Cerebellar cortex (tissue), 1 donor: Measurements from ENCODE around the gene EYS.
A peak's percentile ranks its signal among the peaks of the same experiment; 100 is the strongest.
"Not testable (repeated sequence)": the region's sequence is repeated elsewhere in the genome, so short reads cannot be mapped to it uniquely, and the experiment has no call there.

Source experiments
- DNase-seq: peaks from one replicate; pipeline ENCODE4 v3.0.0-alpha.2; 2015; ENCODE audit warnings: low spot score

Gene EYS

DNA sequence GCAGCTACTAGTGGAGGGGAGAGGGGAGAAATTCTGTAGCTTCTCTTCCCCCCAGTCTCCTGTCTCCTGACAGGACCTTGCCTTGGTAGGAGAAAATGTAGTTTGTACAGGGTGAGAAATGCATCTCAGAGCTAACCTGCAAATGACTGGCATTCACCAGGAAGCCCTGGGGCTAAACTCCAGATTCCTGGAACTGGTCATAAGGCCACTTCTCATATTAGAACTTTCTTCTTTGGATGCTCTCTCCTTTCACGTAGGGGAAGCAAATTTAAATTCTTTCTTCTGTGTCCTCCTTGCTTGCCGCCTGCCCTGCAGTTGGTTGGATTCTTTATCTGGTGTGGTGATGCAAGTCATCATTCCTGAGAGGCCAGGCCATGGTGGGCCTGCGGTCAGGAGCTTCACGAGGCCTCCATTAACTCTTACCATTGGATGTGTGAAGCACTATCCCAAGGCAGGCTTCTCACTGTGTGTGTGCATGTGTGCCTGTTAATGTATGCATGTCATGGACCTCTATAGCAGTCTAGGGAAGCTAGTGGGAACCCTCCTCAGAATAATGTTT lies 1889.5 kb downstream of the EYS start:
- no peak for DNase-seq

DNA sequence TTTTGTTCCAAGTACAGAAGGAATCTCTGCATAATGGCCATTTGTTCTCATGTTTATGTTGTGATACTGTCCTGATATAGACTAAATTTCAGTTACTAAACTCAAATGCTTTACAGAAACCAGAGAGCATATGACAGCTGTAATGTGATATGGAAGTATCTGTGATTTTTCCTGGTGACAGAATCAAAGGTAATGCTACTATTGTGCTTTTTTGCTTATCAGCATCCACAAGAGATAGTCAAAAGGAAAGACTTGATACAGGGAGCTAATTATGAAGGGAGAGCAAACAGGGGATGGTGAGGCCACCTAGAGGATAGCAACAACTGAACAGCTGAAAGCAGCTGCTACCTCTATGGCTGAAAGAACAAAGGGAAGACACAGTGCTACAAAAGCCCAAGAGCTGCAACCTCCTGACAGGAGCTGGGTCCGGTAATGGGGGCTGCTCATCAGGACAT lies 1890.0 kb downstream of the EYS start:
- DNase-seq: no peak

DNA sequence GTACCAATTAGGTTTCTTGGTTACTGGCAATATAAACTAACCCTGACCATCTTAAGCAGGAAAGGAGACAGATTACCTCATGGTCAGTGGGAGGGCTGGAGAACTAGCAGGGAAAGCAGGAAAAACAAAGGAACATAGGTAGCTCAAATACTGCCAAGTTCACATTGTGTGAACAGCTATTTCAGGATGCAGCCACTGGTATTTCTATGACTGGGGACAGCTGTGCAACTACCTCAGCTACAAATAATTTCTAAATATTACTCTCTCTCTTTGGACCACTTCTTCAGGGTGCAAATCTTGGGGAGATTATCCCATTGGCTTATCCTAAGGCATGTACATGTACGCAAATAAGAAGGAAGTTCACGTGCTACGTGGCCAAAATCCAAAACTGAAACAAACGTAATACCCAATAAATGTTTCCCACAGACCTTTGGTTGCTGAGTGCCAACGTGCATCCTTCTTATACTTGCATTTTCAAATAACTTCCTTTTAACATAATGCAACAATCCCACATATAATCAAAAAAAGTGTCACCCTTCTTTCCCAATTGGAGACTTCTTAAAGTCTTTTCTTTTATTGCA lies 1890.5 kb downstream of the EYS start:
- no peak for DNase-seq

DNA sequence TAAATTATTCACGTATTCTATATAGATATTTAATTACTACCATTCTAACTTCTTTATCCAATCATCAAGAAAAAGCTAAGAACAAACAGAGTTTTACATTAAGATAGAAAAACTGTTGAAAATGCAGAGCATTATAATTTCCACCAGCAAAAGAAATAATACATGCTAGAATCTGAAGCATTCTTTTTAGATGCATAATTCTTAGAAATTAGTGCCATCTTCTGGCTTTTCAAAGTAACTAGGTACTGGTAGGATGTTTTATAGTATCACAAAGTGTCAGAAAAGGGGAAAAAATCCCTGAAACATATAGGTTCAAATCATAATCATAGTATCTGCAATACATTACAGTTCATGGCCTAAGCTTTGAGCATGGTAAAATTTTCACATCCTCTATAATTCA lies 1892.6 kb downstream of the EYS start:
- DNase-seq: no peak

DNA sequence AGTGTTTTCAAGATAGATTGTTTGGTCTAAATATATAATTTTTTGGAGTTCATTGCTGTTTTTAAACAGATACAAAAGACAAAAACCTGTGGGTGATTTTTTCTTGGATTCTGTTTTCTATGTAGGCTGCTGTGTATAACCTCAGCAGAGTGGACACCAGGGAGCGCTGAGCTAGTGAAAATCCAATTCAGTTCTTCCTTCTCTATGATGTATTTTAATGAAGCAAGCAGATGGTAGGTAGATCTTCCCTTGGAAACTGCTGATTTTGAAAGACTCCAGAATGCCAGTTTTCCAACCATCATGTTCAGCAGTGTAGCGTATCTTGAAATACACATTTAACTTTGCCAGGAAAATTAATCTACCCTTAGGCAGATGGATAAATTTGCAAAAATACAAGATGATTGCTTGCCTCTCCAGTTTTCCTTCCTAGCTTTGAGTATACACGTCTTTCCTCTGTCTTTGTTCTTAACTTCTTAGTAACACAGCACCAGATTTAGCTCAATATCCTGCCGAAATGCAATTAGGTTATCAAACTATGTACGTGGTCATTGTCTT lies 1893.4 kb downstream of the EYS start:
- DNase-seq: no peak

DNA sequence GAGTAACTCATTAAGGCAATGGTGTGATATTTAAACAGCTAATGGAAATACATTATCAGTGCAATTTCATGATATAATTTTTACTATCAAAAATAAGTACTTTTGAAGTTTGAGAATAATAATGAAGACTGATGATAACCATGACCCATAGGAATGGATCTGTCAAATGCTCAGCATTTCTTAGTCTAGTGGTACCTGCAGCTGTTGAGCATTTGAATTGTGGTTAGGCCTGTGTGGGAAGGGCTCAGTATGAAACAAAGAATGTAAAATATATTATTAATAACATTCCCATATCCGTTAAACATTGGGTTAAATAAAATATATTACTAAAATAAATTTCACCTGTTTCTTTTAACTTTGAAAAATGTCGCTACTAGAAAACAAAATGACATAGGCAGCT lies 1898.5 kb downstream of the EYS start:
- no peak for DNase-seq

DNA sequence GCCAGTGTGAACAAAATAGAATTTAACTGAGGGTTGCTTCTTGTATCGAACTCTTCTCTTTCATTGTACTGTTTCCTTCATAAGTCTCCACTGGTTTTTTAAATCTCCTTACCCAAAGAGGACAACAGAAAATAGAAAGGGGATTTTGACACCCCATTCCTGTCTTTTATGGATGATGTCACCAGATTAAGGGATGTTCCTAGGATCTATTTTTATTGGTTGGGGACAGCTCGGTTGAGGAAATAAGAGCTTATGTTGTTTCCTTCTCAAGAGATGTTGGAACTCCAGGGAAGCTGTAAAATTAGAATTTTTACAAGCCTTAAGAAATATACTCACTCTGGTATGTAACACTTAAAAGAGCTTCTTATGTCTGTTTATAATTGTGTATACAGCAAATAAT lies 1900.0 kb downstream of the EYS start:
- no peak for DNase-seq

DNA sequence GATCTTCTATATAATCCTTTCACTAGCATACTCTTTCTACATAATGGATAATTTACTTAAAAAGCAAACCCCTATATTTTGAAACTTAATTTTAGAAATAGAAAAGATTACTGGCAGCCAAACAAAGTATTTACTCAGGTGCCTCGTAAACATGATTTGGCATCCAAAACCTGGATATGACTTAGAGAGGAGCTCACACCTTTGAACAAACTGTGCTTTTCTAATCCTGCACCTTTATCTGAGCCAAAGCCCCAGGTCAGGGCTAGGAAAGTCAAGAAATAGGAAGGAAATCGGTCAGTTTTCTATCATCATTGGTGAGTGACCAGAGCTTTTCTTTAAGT lies 1900.5 kb downstream of the EYS start:
- DNase-seq: no peak

DNA sequence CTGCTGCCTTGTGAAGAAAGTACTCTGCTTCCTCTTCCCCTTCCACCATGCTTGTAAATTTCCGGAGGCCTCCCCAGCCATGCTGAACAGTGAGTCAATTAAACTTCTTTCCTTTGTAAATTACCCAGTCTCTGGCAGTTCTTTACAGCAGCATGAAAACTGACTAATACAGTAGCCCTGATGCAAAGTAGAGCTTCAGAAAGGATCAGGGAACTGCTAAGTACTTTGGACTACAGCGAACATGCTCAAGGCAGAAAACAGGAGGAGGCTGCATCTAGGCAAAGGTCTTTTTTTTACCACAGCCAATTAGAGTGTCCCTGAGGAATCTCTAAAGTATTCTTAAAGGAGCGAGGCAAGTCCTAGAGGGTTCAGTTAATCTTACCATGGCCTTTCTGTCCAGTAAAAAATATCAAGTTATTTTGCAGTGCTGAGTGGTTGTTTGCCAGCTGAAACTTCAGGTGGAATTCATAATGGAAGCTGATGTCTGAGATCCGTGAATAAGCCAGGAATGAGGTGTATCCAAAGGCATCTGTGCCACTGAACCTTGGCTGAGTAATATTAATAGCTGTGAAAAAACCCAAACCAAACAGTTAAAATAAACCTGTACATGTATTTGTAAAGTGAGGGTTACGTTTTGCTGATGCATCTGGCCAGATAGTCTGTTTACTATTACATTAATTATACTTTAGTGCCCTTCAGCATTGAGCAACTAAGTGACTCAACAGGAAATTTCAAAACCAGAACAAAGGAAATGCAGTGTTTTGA lies 1901.0 kb downstream of the EYS start:
- no peak for DNase-seq

DNA sequence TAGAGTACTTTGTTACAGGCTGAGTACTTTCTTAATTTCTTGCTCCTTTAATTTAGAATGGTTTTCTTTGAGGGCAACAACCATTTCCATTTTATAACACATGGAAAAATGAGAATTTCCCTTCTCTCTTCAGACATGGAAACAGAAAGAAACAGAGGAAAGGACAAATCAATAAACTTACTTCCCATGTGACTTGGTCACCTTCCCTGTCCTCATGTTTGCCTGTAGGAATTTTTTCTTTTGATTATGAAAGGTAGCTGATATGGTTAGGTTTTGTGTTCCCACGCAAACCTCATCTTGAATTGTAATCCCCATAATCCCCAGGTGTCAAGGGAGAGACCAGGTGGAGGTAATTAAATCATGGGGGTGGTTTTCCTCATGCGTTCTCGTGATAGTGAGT lies 1901.7 kb downstream of the EYS start:
- DNase-seq: no peak

DNA sequence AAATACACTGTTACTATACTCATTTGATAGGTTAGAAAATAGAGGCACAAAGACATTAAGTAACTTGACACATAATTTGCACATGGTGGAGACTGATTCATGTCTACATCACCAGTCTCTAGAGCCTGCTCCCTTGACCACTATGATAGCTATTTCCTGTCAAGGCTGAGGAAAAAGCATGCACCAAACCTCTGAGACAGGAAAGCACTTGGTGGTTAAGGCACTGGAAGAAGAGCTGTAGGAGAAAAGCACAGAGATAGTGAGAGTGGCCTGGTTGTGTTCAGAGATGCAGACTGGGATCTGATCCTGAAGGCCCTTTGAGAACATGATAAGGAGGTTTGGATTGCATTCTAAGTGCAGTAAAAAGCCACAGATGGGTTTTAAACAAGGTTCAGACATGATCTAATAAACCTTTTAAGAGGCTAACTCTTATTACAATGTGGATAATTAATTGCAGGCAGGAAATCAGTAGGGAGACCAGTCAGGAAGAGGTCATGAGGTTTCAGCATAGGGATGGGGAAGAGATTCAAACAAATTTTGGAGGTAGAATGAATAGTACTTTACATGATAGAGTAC lies 1902.6 kb downstream of the EYS start:
- DNase-seq: no peak

DNA sequence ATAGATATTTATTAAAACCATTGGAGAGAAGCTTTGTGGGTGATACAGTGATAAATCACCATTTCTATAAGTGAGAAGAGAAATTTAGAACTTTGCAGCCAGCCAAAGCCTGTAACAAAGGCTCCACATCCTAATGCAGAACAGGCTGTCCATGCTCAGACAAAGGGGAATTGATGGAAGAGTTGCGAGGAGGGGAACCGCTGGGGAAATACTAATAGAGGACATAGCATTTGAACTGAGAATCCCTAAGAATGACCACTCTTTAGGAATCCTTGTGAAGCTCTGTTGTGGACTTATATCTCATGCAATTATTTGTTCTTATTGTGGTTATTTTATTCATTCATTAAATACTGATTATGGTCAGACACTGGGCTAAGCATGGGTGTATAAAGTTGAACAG lies 1903.7 kb downstream of the EYS start:
- no peak for DNase-seq

DNA sequence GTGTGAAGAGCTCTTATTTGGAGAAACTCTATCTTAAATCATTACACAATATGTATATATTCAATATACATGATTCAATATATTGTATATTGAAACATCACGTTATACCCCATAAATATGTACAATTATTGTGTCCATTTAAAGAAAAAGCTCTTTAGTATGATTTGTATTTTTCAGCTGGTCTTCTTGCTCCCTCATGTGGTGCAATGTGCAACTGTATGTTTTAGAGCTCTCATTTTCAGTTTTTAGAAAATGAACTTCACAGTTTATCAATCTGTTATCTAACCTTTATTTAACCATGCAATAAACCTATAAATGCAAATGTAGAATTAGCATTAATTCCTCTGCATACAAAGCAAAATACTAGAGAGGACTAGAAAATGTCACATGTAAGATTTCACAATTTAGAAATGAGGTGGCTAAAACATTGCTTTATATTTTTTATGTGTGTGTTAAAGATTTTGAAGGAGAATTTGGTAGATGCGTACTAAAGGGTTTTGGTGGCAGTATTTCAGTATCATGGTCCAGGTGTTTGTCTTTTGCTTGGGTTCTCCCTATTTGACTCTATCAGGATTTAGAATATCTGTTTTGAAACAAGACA lies 1904.3 kb downstream of the EYS start:
- DNase-seq: peak; percentile 5

DNA sequence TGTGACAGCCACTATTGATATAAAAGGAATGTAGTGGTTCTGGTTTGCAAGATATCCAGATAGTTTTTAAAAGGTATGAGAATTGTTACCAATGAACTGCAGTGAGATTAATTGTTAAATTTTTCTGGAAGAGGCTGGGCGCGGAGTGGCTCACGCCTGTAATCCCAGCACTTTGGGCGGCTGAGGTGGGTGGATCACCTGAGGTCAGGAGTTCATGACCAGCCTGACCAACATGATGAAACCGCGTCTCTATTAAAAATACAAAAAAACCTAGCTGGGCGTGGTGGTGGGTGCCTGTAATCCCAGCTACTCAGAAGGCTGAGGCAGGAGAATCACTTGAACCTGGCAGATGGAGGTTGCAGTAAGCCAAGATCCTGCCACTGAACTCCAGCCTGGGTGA lies 1906.6 kb downstream of the EYS start:
- DNase-seq: not testable (repeated sequence)

DNA sequence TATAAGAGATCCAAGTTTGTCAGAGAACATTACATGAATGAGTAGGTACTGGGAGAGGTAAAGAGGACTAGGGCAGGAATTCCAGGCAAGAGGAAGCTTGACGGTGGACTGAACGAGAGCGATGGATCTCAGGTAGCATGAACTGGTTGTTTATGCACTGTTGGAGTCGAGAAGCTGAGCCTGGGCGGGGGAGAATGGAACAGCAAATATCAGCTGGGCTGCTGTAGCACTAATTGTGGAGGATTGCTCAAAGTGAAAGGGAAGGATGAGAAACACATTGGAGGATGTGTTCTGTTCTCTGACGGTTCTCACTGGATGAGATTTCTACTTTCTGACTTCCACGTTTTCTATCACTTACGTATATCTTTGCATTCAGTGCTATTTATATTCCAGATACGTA lies 1907.2 kb downstream of the EYS start:
- no peak for DNase-seq

DNA sequence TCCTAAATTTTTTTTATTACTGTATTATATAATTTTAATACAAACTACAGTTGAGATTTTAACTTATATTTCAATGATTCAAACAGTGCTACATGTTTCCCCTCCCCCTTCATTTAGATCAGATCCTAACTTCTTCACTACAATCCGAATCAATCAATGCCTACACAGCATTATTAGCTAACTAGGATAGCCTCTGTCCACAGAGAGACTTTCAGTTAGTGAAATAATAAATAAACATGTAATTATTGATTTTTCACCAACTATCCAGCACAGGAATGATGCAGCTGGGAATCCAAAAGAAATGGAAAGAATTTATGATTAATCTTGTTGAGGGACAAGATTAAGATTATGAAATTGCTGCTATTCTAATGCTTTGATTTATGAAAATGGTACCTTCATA lies 1907.7 kb downstream of the EYS start:
- DNase-seq: no peak

DNA sequence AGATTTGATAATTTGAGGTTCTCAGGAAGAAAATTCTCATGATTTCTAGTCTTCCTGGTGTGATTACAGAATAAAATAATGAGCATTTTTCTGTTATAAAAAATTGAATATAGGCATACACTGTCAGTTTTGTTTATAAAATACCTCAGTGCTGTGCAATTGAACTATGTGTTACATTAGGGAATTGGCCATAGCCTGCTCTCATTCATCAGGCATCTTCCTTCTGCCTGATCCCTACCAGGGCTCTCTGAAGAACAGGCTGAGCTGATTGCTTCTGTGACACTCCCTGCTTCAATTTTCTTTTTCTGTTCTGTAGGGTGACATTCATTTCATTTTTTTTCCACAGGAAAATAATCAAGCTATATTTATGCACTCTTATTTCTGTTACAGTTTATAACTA lies 1908.6 kb downstream of the EYS start:
- no peak for DNase-seq

DNA sequence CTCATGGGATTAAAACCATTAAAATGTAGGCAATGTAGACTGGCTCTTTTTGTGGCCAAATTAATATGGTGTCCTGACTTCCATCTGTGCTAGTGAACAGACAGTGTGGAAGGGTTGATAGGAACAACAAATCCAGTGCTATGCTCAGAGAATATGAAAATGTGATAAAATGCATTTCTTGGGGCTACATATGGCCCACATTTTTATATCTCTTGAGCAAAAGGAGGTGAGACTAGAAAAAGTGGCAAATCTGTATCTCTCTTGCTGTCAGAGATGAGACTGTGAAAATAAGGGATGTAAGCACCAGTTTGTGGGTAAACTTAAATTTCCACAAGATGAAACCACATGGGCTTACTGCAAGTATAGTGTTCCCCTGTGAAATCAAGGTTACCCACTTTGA lies 1909.3 kb downstream of the EYS start:
- DNase-seq: no peak

DNA sequence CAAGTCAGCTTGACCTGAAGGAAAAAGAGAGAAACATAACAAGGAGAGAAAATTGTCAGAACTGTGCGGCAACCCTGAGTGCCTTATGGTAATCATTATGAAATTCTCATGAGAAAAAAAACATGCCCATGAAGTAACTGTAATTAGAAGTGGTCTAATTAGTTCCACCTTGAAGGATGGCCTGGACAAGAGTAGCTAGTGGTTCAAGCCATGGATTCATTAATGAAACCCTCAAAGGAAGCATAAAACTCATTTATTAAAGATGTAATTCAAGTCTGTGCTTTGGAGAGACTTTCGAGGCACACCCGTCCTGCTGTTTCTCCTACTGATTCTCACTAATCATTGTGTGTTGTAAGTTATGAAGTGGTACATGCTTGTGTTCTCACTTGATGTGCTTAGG lies 1911.2 kb downstream of the EYS start:
- no peak for DNase-seq

DNA sequence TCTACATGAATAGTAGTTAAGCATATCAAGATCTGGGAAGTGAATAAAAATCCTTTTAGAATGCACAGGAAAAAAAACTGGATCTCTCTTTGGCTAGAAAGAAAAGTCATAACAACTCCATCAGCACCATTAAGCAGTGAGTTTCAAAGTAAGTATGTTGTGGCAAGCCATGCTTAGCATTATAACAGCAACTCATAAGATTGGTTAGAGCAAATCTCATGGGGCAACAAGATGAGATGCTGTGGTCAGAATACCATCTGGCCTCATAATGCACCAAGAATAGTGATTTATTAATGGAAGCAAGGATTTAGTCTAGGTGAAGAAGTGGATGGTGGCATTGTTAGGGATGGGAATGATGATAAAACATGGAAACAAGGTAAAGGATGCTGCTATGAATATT lies 1912.0 kb downstream of the EYS start:
- no peak for DNase-seq

DNA sequence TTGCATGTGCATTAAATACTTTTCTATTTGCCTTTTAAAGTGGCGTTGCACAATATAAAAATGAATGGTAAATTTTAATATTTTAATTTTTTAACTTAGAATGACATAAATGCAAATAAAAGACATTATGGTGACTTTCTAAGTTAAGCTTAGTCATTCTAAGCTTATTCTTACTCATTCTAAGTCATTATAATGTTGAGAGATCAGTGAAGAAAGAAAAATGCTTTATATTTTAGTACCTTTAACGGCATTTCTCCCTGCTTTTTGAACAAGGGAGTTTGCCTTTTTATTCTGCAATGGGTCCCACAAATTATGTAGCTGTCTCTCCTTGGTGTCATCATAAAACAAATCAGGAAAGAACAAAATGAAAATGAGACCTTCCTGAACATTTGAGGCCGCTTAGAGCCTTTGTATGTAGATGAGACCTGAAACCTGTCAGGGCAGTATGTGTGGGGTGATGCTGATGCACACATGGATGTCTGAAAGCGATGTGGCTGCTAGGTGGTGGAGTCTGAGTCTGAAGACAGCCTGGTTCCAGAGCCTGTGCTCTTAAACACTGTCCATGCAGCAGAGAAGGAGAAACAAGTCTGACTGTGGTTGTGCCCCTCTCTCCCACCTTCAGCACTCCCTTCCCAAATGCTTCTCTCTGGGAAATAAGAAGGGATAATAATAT lies 1913.4 kb downstream of the EYS start:
- no peak for DNase-seq
